Limb (tissue), 2 donors: ENCODE data around the gene FLACC1.
A peak's percentile ranks its signal among the peaks of the same experiment; 100 is the strongest.

Experiments
- DNase-seq, 2 donors: peaks; one replicate each; pipeline ENCODE4 v3.0.0-alpha.2; 2016; ENCODE audit errors: extremely low spot score in 2 of 2

Gene FLACC1

GRCh38 chr2:201276511-201276910 is 80.6 kb downstream of the FLACC1 start:
- no peak for DNase-seq

- DNase-seq = no peak
Observed at GRCh38 chr2:201275990-201276389, 81.2 kb downstream of the FLACC1 start.

- no peak for DNase-seq
Observed at GRCh38 chr2:201275069-201275468, 82.1 kb downstream of the FLACC1 start.

GRCh38 chr2:201273330-201273983 is 83.7 kb downstream of the FLACC1 start:
- DNase-seq = no peak

GRCh38 chr2:201271917-201272316 is 85.2 kb downstream of the FLACC1 start:
- DNase-seq = no peak

GRCh38 chr2:201270293-201271001 is 86.7 kb downstream of the FLACC1 start:
- no peak for DNase-seq

- no peak for DNase-seq
Observed at GRCh38 chr2:201269764-201270163, 87.4 kb downstream of the FLACC1 start.

- DNase-seq = no peak
Observed at GRCh38 chr2:201267278-201268030, 89.7 kb downstream of the FLACC1 start.

GRCh38 chr2:201266629-201267028 is 90.5 kb downstream of the FLACC1 start:
- no peak for DNase-seq

- no peak for DNase-seq
Observed at GRCh38 chr2:201264472-201265173, 92.5 kb downstream of the FLACC1 start.

GRCh38 chr2:201263779-201264178 is 93.4 kb downstream of the FLACC1 start:
- no peak for DNase-seq

- no peak for DNase-seq
Observed at GRCh38 chr2:201262718-201263117, 94.4 kb downstream of the FLACC1 start.

GRCh38 chr2:201261906-201262305 is 95.2 kb downstream of the FLACC1 start:
- no peak for DNase-seq

GRCh38 chr2:201261471-201261870 is 95.7 kb downstream of the FLACC1 start:
- DNase-seq = no peak

GRCh38 chr2:201260302-201260800 is 96.8 kb downstream of the FLACC1 start, which contains the start of gene CASP8:
Gene CASP8 (plus strand): TSS chr2:201260536. CDS start chr2:201266487, 5,951 bp downstream.
- DNase-seq = no peak

GRCh38 chr2:201258666-201259615 is 98.2 kb downstream of the FLACC1 start:
- DNase-seq = no peak

- DNase-seq = peak; percentile 59 to 74
Observed at GRCh38 chr2:201257956-201258665, 99.0 kb downstream of the FLACC1 start.

GRCh38 chr2:201257381-201257955 is 99.7 kb downstream of the FLACC1 start:
- DNase-seq = no peak

- no peak for DNase-seq
Observed at GRCh38 chr2:201256082-201256481, 101.1 kb downstream of the FLACC1 start.
